ENCODE data around the gene VPS35.

DNA sequence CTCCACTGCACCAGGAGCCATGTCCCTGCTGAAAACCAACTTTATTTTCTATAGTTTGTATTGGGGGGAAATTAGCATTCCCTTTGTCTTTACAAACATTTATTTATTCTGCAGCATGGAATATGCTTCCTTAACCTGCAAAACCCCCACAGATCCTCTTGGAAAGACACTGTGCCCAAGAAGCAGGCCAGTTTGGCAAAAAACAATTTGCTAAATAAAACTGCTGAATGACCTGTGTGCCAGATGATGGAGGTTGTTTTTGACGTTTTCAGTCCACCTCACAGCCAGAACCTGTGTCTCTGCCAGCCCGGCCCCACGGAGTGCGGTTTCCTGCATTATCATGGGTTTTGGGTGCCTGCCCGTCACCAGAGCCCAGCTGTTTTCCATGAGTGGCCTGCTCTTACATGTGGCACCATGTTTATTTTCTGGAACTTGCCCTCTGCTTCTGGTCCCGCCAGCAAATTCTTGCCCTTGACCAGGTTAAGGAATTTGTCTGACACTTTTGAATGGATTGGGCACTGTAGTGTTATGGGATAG lies 26.9 kb upstream of the VPS35 start:
- no peak for TF ChIP-seq SUZ12 (IDR thresholded peaks at IDR 0.05)
- TF ChIP-seq SP1 (IDR thresholded peaks at IDR 0.05), result no peak
- TF ChIP-seq, protein P1, sequence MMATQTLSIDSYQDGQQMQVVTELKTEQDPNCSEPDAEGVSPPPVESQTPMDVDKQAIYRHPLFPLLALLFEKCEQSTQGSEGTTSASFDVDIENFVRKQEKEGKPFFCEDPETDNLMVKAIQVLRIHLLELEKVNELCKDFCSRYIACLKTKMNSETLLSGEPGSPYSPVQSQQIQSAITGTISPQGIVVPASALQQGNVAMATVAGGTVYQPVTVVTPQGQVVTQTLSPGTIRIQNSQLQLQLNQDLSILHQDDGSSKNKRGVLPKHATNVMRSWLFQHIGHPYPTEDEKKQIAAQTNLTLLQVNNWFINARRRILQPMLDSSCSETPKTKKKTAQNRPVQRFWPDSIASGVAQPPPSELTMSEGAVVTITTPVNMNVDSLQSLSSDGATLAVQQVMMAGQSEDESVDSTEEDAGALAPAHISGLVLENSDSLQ (IDR thresholded peaks at IDR 0.05), result no peak
- TF ChIP-seq BHLHE40 (IDR thresholded peaks at IDR 0.05; ENCODE audit: borderline replicate concordance), result no peak
- TF ChIP-seq TARDBP (IDR thresholded peaks at IDR 0.05), result no peak
- TF ChIP-seq ZNF384 (IDR thresholded peaks at IDR 0.05), result no peak
- no peak for TF ChIP-seq HDGF (IDR thresholded peaks at IDR 0.05; ENCODE audit: borderline replicate concordance)
- TF ChIP-seq ELF4 (IDR thresholded peaks at IDR 0.05), result no peak
